K562 (cell line): Measurements from ENCODE around the gene COPS6. TPM values are rescaled to one million over a fixed set of nuclear protein-coding genes. Genes with fewer than 3 reads are reported as not detected.

ENCODE experiments used
- CBX8 ChIP-seq: fragments of 200-600 bp; sonication (generic); IDR thresholded peaks from 2 replicates; pipeline ENCODE4 v1.6.1; 2012; ENCODE audit warnings: borderline replicate concordance, mixed run types, low read depth, mild to moderate bottlenecking, moderate library complexity, mixed read lengths, low read length, control low read depth, inconsistent platforms; ENCODE audit not compliant: poor library complexity, severe bottlenecking; ENCODE audit errors: extremely low read depth
- CHD4 ChIP-seq: fragments of 200-600 bp; sonication (generic); IDR thresholded peaks from 3 replicates; pipeline ENCODE4 v1.6.1; 2012; ENCODE audit warnings: low read depth, mild to moderate bottlenecking, mixed read lengths, low read length, inconsistent platforms; ENCODE audit not compliant: insufficient read depth, insufficient replicate concordance, poor library complexity, severe bottlenecking
- DPF2 ChIP-seq: fragments of 450-650 bp; IDR thresholded peaks from 2 replicates; pipeline ENCODE4 v1.6.1; 2016
- HIVEP1 ChIP-seq: fragments of 250-450 bp; sonication (Bioruptor Pico); IDR thresholded peaks from 2 replicates; pipeline ENCODE4 v1.4.0; 2020; ENCODE audit warnings: mild to moderate bottlenecking
- HMBOX1 ChIP-seq: sonication (generic); IDR thresholded peaks from 2 replicates; pipeline ENCODE4 v1.6.1; 2016
- HMG20A ChIP-seq: fragments of 450-650 bp; formaldehyde crosslinking; conservative IDR thresholded peaks from 2 replicates; pipeline ENCODE4 v1.4.0; 2020; ENCODE audit warnings: mild to moderate bottlenecking, mixed read lengths
- HNRNPL ChIP-seq: fragments of 200-400 bp; formaldehyde crosslinking; IDR thresholded peaks from 2 replicates; pipeline ENCODE4 v1.6.1; 2017; ENCODE audit warnings: low read depth, mild to moderate bottlenecking, low read length
- HNRNPLL ChIP-seq: fragments of 200-400 bp; formaldehyde crosslinking; IDR thresholded peaks from 2 replicates; pipeline ENCODE4 v1.6.1; 2017; ENCODE audit warnings: low read length, low read depth, mild to moderate bottlenecking; ENCODE audit not compliant: poor library complexity, severe bottlenecking
- HSF4 ChIP-seq: fragments of 250-450 bp; sonication (Bioruptor Pico); IDR thresholded peaks from 2 replicates; pipeline ENCODE4 v2.1.2; 2022; ENCODE audit warnings: mild to moderate bottlenecking, moderate library complexity, borderline replicate concordance
- IRF1 ChIP-seq: sonication (generic); formaldehyde crosslinking; IDR thresholded peaks from 2 replicates; pipeline ENCODE4 v1.8.0; 2022; ENCODE audit warnings: missing genetic modification reagents, mild to moderate bottlenecking, borderline replicate concordance
- KAT8 ChIP-seq: fragments of 450-650 bp; IDR thresholded peaks from 2 replicates; pipeline ENCODE4 v1.6.1; 2016; ENCODE audit warnings: low read depth, mild to moderate bottlenecking
- LEF1 ChIP-seq: fragments of 450-650 bp; IDR thresholded peaks from 2 replicates; pipeline ENCODE4 v1.6.1; 2016; ENCODE audit warnings: mild to moderate bottlenecking
- MTA3 ChIP-seq: fragments of 450-650 bp; formaldehyde crosslinking; IDR thresholded peaks from 2 replicates; pipeline ENCODE4 v1.6.1; 2017; ENCODE audit warnings: mild to moderate bottlenecking, borderline replicate concordance
- PHF20 ChIP-seq: fragments of 450-650 bp; IDR thresholded peaks from 2 replicates; pipeline ENCODE4 v1.6.1; 2018; ENCODE audit not compliant: partially characterized antibody
- RAD21 ChIP-seq, 2 experiments: fragments of 250-450 bp in 1 of 2; fragments of 450-650 bp in 1 of 2; sonication (Bioruptor Pico) in 1 of 2; formaldehyde crosslinking in 1 of 2; IDR thresholded peaks in 1 of 2; conservative IDR thresholded peaks in 1 of 2; 2 replicates each; pipeline versions ENCODE4 v1.4.0 to v1.8.0; 2020 to 2022; ENCODE audit warnings: mild to moderate bottlenecking in 2 of 2, moderate library complexity in 1 of 2
- SETDB1 ChIP-seq: IDR thresholded peaks from one replicate; pipeline ENCODE4 v1.6.1; 2012; ENCODE audit warnings: low read length, control low read depth, inconsistent platforms
- STAT6 ChIP-seq: sonication (generic); formaldehyde crosslinking; IDR thresholded peaks from 2 replicates; pipeline ENCODE4 v1.8.1; 2023; ENCODE audit warnings: mild to moderate bottlenecking, missing genetic modification reagents
- TEAD1 ChIP-seq, 2 experiments: fragments of 450-650 bp in 1 of 2; sonication (generic) in 1 of 2; formaldehyde crosslinking; IDR thresholded peaks; 2 replicates each; pipeline versions ENCODE4 v1.4.0 to v1.8.0; 2020 to 2022; ENCODE audit warnings: mild to moderate bottlenecking in 2 of 2, missing genetic modification reagents in 1 of 2
- U2AF1 ChIP-seq: fragments of 200-400 bp; formaldehyde crosslinking; optimal IDR thresholded peaks from 2 replicates; pipeline ENCODE3; 2017; ENCODE audit warnings: mild to moderate bottlenecking, low read depth, low read length, moderate library complexity
- ZNF143 ChIP-seq: sonication (generic); formaldehyde crosslinking; IDR thresholded peaks from 2 replicates; pipeline ENCODE4 v1.9.0; 2022; ENCODE audit warnings: mild to moderate bottlenecking, missing genetic modification reagents
- ZNF282 ChIP-seq: sonication (generic); formaldehyde crosslinking; IDR thresholded peaks from 2 replicates; pipeline ENCODE4 v1.8.1; 2023; ENCODE audit warnings: missing genetic modification reagents
- ZNF717 ChIP-seq: fragments of 250-450 bp; sonication (Bioruptor Pico); IDR thresholded peaks from 2 replicates; pipeline ENCODE4 v1.5.0; 2021
- ZNF79 ChIP-seq: fragments of 250-450 bp; sonication (Bioruptor Pico); IDR thresholded peaks from 2 replicates; pipeline ENCODE4 v1.4.0; 2020; ENCODE audit warnings: low read depth, mild to moderate bottlenecking, moderate library complexity
- polyA plus RNA-seq, 8 experiments: library from polyadenylated mRNA; depleted of rRNA in 4 of 8; stranded (reverse) in 5 of 8; unstranded in 3 of 8; fragments of >200 nt; fragmentation: Nextera tagmentation in 2 of 8; fragmentation: Illumina TruSeq in 1 of 8; extraction: Ambion mirVana in 2 of 8; extraction: Trizol in 1 of 8; gene quantifications; 2 replicates each; pipeline versions ENCODE4 v1.2.1 to v1.2.3, GENCODE V29; 2011 to 2014; ENCODE audit warnings: inconsistent platforms in 1 of 8, missing spikeins in 1 of 8
- total RNA-seq, 7 experiments: library from RNA; depleted of rRNA in 6 of 7; stranded (reverse); fragments of >200 nt in 6 of 7; fragmentation: Illumina TruSeq in 2 of 7; extraction: Trizol in 2 of 7; gene quantifications; 2 replicates each; pipeline versions ENCODE4 v1.2.1 to v1.2.3, GENCODE V29; 2011 to 2021; ENCODE audit warnings: low replicate concordance in 1 of 7

COPS6 gene
- total and polyA plus RNA-seq, 9 of the 15 experiments (the other 6 are each of a cell fraction or from before 2014, with no cell fraction given): 63.0 to 331 (median 168) TPM

GRCh38 chr7:100119072-100119969, 30.6 kb downstream of the COPS6 start, which contains the start of the genes CNPY4 and TAF6 (continued):
- TF ChIP-seq HNRNPLL (peak; percentile 18), STAT6 (peak; percentile 30; the same call in 1 of the 2 replicates), KAT8 (no peak), PHF20 (peak; percentile 84), DPF2 (no peak), HNRNPL (no peak), RAD21 (CRISPR knock-in tag; conservative IDR thresholded peaks at IDR 0.05 in 1 of 2, IDR thresholded peaks at IDR 0.05 in 1 of 2) (no peak), MTA3 (peak; percentile 99), SETDB1 (no peak), IRF1 (CRISPR knock-in tag) (no peak), ZNF282 (CRISPR knock-in tag) (no peak), HMG20A (CRISPR knock-in tag) (0 out of 2 replicates have a peak, but pooled peaks have one; percentile 61), U2AF1 (no peak), HSF4 (CRISPR knock-in tag) (no peak), ZNF143 (CRISPR knock-in tag) (no peak), HIVEP1 (CRISPR knock-in tag) (peak; percentile 86; the same call in 1 of the 2 replicates), ZNF79 (CRISPR knock-in tag) (no peak), CBX8 (no peak), ZNF717 (CRISPR knock-in tag) (no peak), HMBOX1 (no peak), LEF1 (peak; percentile 56; the same call in 1 of the 2 replicates), TEAD1 (CRISPR knock-in tag; IDR thresholded peaks at IDR 0.05) (peak; percentile 37 to 41; a peak in 1 of 4 replicates), CHD4 (no peak)
